Activated B cell treated with CpG ODN at 0.5 μM for 24 hours (primary cell): ENCODE data around the gene DIS3L2. TPM values are rescaled to one million over a fixed set of nuclear protein-coding genes. Genes with fewer than 3 reads are reported as not detected.

ENCODE experiments used
- ATAC-seq: fragments of 200-7000 bp; cut with Tn5 transposase; one replicate; pipeline ENCODE4 v1.10.0; 2021; ENCODE audit warnings: low read depth, mild to moderate bottlenecking, moderate library complexity
- CTCF ChIA-PET: fragments of 350-600 bp; sonication (Branson Sonifier 250); formaldehyde crosslinking; loops from one replicate; lab custom pipeline; 2021; ENCODE audit warnings: antibody characterized with exemption; lab: Charles Lee
- POLR2A ChIA-PET: fragments of 350-600 bp; sonication (Branson Sonifier 250); formaldehyde crosslinking; loops from one replicate; lab custom pipeline; 2021; ENCODE audit warnings: antibody characterized with exemption; lab: Charles Lee
- DNase-seq: peaks from one replicate; pipeline ENCODE4 v3.0.0; 2022
- H3K27ac Mint-ChIP-seq: one replicate; pipeline ENCODE4 v1.8.0; 2020; ENCODE audit warnings: mixed read lengths
- H3K27me3 Mint-ChIP-seq: one replicate; pipeline ENCODE4 v1.8.0; 2021; ENCODE audit warnings: mixed read lengths
- H3K36me3 Mint-ChIP-seq: one replicate; pipeline ENCODE4 v1.8.0; 2021; ENCODE audit warnings: low read depth, mixed read lengths
- H3K4me1 Mint-ChIP-seq: one replicate; pipeline ENCODE4 v1.8.0; 2021; ENCODE audit warnings: mixed read lengths
- H3K4me3 Mint-ChIP-seq: one replicate; pipeline ENCODE4 v1.8.0; 2020; ENCODE audit warnings: mild to moderate bottlenecking, mixed read lengths
- H3K9me3 Mint-ChIP-seq: one replicate; pipeline ENCODE4 v1.8.0; 2020; ENCODE audit warnings: mixed read lengths
- CTCF ChIP-seq: fragments of 200-600 bp; IDR thresholded peaks from one replicate; pipeline ENCODE4 v1.8.0; 2022; ENCODE audit warnings: antibody characterized with exemption, mild to moderate bottlenecking
- intact Hi-C: fragments of 100-400 bp; cut with micrococcal nuclease; formaldehyde crosslinking; loops from one replicate; pipeline ENCODE4 v1.15.1; 2024
- total RNA-seq: library from RNA; stranded (reverse); gene quantifications from 2 replicates; pipeline ENCODE4 v1.2.3, GENCODE V29; 2022

Gene DIS3L2
- total RNA-seq, 1 donor from 2014 or later: 65.9 TPM

GRCh38 chr2:232038251-232038880 is 76.9 kb downstream of the DIS3L2 start:
- Mint-ChIP-seq H3K27ac (no peak overlapping the region), H3K4me1 (no peaks in the 10 kb centered on the region), H3K36me3 (peaks cover 73% of the 10 kb centered on the region), H3K4me3 (no peak overlapping the region), H3K27me3 (no peaks in the 10 kb centered on the region), H3K9me3 (peaks cover 16% of the 10 kb centered on the region)
- no peak for ATAC-seq
- TF ChIP-seq CTCF: no peak
- DNase-seq: no peak
- POLR2A ChIA-PET: no interaction called here
- intact Hi-C loops: no loop called here
- CTCF ChIA-PET: no interaction called here

- H3K27me3 Mint-ChIP-seq: no peaks in the 10 kb centered on the region
- peaks cover 71% of the 10 kb centered on the region for H3K36me3 Mint-ChIP-seq
- ChIA-PET POLR2A (no interaction called here), CTCF (no interaction called here)
- no peak overlapping the region for H3K4me3 Mint-ChIP-seq
- H3K9me3 Mint-ChIP-seq: peaks cover 16% of the 10 kb centered on the region
- TF ChIP-seq CTCF: no peak
- ATAC-seq (no peak), DNase-seq (no peak)
- no peaks in the 10 kb centered on the region for H3K4me1 Mint-ChIP-seq
- intact Hi-C loops: no loop called here
- H3K27ac Mint-ChIP-seq: no peak overlapping the region
Measured at GRCh38 chr2:232038881-232039485, 77.5 kb downstream of the DIS3L2 start.

GRCh38 chr2:232042911-232043574 is 81.5 kb downstream of the DIS3L2 start:
- ChIA-PET CTCF (no interaction called here), POLR2A (no interaction called here)
- Mint-ChIP-seq H3K4me3 (no peak overlapping the region), H3K27me3 (no peaks in the 10 kb centered on the region), H3K4me1 (no peaks in the 10 kb centered on the region), H3K27ac (no peak overlapping the region), H3K9me3 (no peaks in the 10 kb centered on the region), H3K36me3 (peaks cover 49% of the 10 kb centered on the region)
- DNase-seq (no peak), ATAC-seq (no peak)
- TF ChIP-seq CTCF: no peak
- intact Hi-C loops: no loop called here

- Mint-ChIP-seq H3K4me1 (no peaks in the 10 kb centered on the region), H3K27me3 (no peaks in the 10 kb centered on the region), H3K36me3 (peaks cover 47% of the 10 kb centered on the region), H3K9me3 (no peaks in the 10 kb centered on the region), H3K27ac (no peak overlapping the region), H3K4me3 (no peak overlapping the region)
- POLR2A ChIA-PET: no interaction called here
- intact Hi-C loops: no loop called here
- ATAC-seq (no peak), DNase-seq (no peak)
- CTCF ChIA-PET: no interaction called here
- TF ChIP-seq CTCF: no peak
Measured at GRCh38 chr2:232043966-232044365, 82.5 kb downstream of the DIS3L2 start.

GRCh38 chr2:232049350-232049749 is 87.8 kb downstream of the DIS3L2 start:
- Mint-ChIP-seq H3K4me1 (peaks cover 17% of the 10 kb centered on the region), H3K9me3 (no peaks in the 10 kb centered on the region), H3K36me3 (peaks cover 18% of the 10 kb centered on the region), H3K27me3 (no peaks in the 10 kb centered on the region), H3K27ac (no peak overlapping the region), H3K4me3 (no peak overlapping the region)
- no peak for TF ChIP-seq CTCF
- ChIA-PET POLR2A (no interaction called here), CTCF (no interaction called here)
- DNase-seq (no peak), ATAC-seq (no peak)
- intact Hi-C loops: no loop called here
